GM18858 (cell line): ENCODE data around the gene ZNF644.
"Not testable (repeated sequence)": the region's sequence is repeated elsewhere in the genome, so short reads cannot be mapped to it uniquely, and the experiment has no call there.

Experiments
- ATAC-seq: cut with Tn5 transposase; IDR thresholded peaks from one replicate; pipeline ENCODE4 v1.9.1; 2021; ENCODE audit not compliant: unreplicated experiment

Gene ZNF644

DNA sequence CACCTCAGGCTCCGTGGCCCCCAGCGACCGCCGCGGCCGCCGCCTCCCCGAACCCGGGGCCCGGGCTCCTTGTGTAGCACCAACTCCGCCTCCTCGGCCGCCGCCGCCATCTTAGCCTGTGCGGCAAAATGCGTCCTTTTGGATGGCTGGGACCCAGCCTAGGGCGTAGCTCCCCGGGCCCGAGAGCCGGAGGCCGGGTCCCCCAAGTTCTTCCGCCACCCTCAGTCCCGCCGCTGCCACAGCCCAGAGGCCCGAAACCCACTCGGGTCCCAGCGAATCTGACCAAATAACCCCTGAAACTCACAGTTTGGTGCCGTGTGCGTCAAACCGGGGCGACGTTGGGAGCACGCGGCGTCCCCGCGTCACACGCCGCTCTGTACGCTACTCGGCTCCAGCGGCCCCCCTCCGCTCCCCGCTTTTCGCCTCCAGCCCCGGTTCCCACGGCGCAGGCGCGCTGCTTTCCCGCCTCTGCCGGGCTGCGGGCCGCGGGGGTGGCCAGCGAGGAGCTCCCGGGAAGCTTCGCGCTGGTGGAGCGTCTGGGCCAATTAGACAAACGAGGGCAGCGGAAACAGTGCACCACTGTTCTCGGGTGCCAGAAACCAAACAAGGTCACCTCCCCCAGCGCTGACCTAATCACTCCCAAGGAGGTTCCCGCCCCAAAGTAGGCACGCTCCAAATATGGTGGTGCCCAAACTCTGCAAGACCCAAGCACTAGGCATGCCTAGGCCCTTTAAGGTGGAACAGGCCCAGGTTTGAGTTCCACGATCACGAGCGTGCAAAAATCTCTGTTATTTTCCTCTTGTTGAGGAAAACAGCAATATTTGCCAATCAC lies at the start of gene ZNF644:
Gene ZNF644 (minus strand): TSS at position 350 of the 832 bp plus-strand sequence. CDS start 39,682 bp downstream, outside the sequence.
- ATAC-seq: peak; percentile 63

DNA sequence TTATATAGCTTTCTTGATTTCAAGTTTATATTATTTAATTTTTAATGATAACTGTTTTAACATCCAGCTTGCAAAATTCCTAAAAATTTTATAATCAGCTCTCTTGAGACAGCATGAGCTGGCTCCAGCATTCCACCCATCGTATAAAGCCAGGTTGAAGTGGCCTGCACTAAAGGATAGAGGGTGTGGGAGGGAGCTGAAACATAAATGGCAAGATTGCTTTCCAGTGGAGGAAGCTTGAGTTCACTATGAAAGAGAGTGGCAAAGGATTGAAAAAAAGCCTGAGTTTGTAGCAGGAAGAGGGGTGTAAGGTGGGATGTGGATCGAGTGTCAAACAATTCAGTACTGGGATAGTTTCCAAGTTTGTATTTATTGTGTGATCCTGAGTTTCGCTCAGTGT lies 48.5 kb upstream of the ZNF644 start:
- ATAC-seq: no peak

DNA sequence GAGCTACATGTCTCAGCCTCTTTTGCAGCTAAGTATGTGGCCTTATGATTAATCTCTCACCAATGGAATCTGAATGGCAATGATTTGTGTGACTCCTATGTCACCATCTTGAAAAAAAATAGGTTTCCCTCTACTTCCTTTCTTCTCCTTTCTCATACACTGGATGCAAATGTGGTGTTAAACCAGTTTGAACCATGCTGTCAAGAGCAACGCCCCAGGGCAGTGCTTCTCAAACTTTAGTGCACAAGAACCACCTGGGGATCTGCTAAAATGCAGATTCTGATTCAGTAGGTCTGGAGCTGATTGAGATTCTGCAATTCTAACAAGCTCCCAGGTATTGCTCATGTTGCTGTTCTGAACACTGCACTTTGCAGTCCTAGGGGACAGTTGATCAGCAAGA lies 44.7 kb upstream of the ZNF644 start:
- ATAC-seq: no peak

DNA sequence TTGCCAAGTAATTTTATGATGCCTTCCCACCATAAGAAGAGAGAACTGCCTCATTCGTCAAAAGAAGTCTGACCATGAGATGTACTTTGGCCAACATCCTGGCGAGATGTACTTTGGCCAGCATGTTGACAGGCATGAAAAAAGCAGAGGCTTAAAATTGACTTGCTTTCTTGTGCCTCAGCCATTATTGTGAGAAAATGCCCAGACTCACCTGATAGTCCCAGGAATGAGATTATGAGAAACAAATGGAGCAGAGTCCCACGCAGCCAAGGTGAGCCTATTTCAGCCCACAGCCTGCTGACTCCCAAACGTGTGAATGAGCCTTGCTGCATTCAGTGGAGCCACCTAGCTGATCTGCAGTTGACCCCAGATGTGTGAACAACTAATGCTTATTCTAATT lies 43.5 kb upstream of the ZNF644 start:
- ATAC-seq: no peak

DNA sequence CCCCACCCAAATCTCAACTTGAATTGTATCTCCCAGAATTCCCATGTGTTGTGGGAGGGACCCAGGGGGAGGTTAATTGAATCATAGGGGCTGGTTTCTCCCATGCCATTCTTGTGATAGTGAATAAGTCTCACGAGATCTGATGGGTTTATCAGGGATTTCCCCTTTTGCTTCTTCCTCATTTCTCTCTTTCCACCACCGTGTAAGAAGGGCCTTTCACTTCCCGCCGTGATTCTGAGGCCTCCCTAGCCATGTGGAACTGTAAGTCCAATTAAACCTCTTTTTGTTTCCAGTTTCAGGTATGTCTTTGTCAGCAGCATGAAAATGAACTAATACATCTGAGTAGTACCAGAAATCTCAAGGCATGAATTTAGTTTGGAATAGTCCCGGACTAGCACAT lies 41.6 kb upstream of the ZNF644 start:
- ATAC-seq: not testable (repeated sequence)

DNA sequence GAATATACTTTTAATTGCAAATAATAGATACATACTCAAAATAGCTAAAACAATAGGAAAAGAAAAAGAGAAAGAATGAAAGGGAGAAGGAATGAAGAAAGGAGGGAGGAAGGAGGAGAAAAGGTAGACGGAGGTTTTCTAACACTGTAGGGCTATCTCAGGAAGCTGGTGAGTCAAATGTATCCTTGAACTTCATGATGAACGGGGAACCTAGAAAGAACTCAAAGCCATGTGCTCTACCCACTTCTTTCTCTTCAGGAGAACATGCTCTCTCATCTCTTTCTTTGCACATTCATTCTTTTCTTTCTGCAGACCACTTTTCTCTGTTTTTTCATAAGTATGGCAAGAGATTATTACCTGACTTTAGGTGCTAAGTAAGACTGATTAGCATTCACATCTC lies 37.3 kb upstream of the ZNF644 start:
- no peak for ATAC-seq

DNA sequence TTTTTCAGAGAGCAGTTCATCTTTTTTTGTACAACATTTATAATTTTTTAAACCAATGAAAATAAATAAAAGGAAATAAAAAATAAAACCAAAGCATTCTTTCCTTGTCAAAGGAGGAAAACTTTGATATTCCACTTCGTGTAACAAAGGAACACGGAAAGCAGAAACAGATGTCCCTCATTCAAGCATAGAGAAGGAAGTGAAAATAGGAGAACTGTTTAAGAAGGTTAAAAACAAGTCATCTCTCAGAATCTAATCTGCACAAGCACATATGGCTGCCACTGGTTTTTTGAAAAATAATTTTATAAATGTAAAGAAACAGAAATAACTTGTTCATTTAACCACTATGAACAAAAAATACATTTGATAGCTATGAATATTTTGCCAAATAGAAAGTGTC lies 35.9 kb upstream of the ZNF644 start:
- peak; percentile 40 for ATAC-seq

DNA sequence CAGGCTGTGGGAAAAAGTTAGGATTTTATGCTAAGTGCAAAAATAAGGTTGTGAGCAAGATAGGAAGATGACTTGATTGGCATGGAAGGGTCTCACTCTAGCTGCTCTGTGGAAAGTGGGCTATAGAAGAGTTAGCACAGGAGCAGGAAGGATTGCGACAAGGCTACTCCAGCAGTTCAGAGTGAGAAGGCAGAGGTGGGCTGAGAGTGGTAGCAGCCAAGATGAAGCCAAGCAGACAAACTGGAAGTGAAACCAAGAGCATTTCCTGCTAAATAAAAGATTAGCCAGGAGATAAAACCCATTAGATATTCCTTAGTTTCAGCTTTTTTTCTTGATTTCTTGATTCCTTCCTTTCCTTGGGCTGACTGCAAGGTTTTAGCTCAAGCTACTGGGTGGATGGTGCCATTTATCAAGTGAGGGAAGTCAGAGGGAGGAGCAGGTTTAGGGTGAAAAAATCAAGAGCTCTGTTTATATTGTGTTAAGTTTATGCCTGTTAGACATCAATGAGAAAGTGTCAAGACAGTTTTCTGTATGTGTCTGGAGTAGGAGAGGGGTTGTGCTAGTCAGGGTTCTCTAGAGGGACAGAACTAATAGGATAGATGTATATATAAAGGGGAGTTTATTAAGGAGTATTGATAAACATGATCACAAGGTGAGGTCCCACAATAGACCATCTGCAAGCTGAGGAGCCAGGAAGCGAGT lies 33.1 kb upstream of the ZNF644 start:
- peak; percentile 69 for ATAC-seq

DNA sequence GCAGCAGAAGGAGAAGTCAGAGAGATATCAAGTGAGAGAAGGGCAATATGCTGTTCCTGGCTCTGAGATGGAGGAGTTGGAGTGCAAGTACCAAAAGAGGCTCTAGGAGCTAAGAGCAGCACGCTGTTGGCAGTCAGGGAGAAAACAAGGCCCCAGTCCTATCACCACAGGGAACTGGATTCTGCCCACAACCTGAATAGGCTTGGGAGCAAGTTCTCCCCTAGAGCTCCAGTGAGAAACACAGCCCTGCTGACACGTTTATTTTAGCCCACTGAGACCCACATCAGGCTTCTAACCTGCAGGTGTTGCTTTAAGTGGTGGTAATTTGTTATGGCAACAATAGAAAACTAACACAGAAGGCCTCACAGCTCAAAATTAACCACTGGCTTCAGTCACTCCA lies 31.8 kb upstream of the ZNF644 start:
- no peak for ATAC-seq

DNA sequence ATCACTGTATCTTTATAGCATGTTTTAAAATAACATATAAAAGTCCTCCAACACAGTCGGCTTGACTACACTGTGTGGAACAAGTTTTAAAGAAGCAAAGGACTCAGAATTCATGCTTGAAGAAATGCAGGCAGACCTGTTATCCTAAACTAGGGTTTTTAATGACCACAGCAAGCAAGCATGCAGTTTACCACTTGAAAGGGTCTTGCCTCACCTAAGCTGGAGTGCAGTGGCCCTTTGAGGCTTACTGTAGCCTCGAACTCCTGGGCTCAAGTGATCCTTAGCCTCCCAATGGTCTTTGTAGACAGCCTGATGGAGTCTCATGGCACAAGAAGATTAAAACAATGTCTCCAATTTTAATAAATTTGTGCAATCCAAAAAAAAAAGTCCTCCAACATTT lies 27.7 kb upstream of the ZNF644 start:
- not testable (repeated sequence) for ATAC-seq

DNA sequence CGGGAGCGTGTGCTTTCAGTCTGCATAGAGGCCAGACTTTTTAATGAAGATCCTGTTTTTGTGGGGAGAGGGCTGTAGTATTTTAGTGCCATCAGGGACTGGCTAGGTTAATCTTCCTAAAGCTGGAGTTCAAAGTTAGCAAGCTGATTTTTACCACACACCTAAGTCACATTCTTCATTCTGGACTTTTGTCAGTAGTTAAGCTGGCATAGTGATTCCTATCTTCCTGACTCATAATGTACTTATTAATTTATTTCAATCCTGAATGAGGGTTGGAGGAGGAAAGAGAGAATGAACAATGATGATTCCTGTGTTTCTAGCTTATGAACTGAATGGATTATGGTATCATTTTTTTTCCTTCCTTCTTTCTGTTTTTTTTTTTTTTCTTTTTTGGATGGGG lies 24.9 kb upstream of the ZNF644 start:
- ATAC-seq: no peak

DNA sequence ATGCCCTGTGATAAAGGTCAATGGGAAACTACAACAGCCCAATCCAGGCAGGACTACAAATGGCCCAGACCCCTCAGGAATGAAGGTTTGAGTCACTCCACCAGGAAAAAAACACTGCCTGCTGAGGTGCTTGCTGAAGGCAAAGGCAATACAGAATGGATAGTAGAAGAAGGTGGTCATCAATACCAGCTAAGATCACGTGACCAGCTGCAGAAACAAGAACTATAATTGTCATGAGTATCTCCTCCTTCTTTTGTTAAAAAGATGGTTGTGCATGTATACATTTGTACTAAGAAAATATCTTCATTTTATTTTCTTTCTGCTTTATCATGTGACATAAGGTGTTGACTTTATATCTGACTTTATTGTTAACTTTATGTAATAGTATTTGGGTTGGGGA lies 23.4 kb upstream of the ZNF644 start:
- ATAC-seq: no peak

DNA sequence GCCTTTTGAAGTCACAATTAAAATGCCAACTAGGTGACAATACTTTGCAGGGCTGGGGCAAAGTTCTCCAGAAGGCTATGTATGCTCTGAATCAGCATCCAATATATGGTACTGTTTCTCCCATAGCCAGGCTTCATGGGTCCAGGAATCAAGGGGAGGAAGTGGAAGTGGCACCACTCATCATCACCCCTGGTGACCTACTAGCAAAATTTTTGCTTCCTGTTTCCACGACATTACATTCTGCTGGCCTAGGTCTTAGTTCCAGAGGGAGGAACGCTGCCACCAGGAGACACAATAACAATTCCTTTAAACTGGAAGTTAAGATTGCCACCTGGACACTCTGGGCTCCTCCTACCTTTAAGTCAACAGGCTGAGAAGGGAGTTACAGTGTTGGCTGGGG lies 22.9 kb upstream of the ZNF644 start:
- ATAC-seq: not testable (repeated sequence)

DNA sequence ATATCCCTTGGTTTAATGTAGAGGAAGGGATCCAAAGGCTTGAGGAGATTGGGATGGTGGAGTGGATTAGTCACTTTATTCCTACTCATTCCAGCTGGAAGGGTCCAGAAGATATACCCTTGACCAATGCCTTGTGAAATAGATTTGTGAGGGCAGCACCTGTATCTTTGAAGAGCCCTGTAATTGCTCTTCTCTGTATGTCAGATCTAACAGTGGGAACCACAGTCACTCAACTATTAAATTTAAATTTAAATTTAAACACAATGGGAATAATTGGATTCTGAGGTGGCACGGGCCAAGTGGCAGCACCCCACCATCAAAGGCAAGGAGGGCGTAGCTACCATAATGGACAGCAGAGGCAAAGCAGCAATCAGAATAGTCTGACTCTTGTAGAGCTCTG lies 20.5 kb upstream of the ZNF644 start:
- not testable (repeated sequence) for ATAC-seq

DNA sequence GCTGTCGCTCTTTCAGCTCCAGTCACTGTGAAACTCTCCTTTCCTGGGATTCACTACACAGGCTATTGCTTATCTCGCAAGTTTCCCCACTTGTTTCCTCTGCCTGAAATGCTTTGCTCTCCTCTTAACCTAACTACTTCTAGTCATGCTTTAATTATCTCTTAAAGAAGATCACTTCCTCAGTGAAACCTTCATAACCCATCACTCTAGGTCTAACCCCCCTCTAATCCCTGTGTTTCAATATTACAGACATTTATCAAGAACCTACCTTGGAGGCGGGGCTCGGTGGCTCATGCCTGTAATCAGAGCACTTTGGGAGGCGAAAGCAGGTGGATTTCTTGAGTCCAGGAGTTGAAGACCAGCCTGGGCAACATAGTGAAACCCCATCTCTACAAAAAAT lies 16.7 kb upstream of the ZNF644 start:
- no peak for ATAC-seq

DNA sequence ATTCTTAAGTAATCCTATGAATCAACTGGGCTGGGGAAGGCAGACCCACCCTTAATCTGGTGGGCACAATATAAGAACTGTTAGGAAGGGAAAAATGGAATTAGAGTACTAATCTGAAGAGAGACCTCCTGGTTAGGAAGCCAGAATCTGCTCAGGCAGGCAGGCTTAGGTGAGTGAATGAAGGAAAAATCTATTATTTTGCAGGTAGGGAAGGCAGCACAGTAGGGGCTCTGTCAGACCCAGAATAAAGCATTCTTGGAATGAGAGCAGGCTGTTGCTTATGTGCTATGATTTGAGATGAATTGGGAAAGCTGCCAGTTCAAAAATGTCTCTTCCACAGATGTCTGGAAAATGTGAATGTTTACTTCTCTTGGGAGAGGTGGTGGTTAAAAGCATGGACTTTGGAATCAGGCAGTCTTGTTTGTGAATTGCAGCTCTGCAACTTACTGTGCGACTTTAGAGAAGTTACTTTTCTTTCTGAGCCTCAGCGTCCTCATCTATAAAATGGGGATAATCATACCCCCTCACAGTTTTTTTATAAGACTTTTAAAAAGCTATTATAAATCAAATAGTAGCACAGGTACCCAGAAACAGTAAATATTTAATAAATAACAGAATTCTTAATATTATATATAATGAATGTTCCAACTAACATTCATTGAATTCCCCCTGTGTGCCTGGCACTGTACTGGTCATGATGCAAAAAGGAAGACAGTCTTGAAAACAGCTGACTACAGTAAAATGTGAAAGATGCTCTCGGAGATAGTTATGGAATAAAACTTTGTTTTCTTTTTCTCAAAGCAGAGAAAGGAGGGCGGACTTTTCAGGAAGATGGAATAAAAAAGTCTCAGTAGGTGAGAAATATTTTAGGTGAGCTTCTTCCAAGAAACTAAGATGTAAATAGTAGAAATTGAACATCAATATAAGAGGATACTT lies 15.3 kb upstream of the ZNF644 start:
- ATAC-seq: no peak

DNA sequence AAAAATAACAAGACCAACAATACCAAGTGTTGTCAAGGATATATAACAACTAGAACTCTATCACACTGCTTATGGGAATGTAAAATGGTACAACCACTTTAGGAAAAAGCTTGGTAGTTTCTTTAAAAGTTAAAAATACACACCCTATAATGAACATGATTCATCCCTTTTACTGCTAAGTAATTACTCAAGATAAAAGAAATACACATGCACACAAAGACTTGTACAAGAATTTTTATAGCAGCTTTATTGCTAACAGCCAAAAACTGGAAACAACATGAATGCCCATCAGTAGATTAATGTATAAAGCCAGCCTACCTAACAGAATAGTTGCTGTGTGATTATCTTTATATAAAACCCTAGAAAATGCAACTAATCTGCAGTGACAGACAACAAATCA lies 10.5 kb upstream of the ZNF644 start:
- ATAC-seq: no peak

DNA sequence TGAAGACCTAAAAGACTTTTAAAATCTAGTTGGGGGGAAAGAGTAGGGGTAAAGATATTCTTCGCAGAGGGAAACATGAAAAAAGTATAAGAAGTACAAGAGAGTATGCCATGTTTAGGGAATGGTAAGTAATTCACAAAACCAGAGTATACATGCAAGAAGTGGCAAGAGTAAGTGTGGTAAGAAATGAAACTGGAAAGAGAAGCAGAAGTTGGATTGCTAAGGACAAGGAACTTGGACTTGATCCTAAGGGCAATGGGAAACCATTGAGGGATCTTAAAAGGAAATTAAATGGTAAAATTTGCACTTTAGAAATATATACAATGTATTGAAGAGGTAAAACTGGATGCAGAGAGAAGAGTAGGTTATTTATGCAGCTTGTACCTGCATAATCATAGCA lies 9.2 kb upstream of the ZNF644 start:
- ATAC-seq: no peak

DNA sequence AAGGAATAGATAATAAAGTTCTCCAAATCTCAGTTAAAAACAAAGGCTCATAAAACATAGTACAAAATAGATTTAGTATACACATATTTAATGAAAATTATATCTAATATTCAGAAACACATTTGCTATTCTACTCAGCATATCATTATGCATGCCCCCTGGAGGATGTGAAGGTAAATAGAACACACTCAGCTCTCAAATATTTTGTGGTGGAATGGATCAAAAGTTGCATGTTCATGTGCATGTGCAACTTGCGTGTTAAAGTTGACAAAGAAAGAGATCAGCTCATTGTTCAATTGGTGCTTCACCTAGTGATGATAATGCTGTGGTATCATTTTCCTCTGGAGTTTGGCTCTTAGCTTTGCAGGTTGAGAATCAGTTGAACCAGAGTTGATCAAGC lies 4.9 kb upstream of the ZNF644 start:
- no peak for ATAC-seq

DNA sequence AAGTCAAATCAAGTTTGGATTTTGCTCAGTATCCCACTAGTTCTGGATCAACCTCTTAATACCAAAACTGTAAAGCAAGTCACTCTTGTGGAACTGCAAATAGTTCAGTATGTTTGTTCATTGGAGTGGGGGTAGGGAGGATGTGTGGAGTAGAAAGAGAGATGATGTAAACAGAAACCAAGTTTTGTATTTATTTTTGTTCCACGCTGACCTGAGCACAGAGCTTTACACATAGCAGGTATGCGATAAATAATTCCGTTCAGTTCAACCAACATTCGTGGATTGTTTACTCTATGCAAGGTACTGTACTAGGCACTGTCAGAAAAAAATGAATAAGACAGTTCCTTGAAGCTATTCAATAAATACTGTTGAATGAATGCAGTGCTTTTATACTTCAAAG lies 4.5 kb upstream of the ZNF644 start:
- peak; percentile 25 for ATAC-seq

DNA sequence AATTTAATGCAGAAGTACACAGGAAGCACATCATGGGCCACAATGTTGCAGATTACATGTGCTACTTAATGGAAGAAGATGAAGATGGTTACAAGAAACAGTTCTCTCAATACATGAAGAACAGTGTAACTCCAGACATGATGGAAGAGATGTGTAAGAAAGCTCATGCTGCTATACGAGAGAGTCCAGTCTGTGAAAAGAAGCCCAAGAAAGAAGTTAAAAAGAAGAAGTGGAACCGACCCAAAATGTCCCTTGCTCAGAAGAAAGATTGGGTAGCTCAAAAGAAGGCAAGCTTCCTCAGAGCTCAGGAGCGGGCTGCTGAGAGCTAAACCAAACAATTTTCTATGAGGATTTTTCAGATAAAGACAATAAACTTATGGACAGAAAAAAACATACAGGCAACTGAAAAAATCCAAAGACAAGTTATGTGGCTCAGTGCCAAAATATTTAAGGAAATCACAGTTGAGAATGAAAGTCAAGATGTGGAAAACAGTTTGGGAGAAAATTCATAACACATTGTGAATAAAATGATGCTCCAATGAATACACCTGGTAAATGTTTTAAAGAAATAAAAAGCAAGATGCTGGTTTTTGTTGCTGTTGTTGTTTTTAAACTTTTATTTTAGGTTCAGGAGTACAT lies 2.8 kb upstream of the ZNF644 start:
- no peak for ATAC-seq
